Neural cell (in vitro differentiated cells): Measurements from ENCODE around the gene TFEB. TPM values are rescaled to one million over a fixed set of nuclear protein-coding genes. Genes with fewer than 3 reads are reported as not detected.

Source experiments
- polyA plus RNA-seq: library from polyadenylated mRNA; depleted of rRNA; stranded (reverse); fragments of >200 nt; gene quantifications from 2 replicates; pipeline ENCODE4 v1.2.3, GENCODE V29; 2014
- small RNA-seq, 3 experiments: library from RNA; depleted of rRNA; stranded (forward); fragments of <200 nt; gene quantifications; one replicate each; pipeline ENCODE3, GENCODE V24; 2012

The TFEB gene
- polyA plus RNA-seq, 1 donor from 2014 or later: 0.24 TPM

Small RNAs within 50 kb of the gene (small RNA-seq; reads per million reads assigned to genes)
- 0 reads per million in 3 experiments for gene AL365205.3

Other genes starting within 250 kb of the TFEB start
- 7.1 and 9.7 TPM in 2 replicates for gene FOXP4, start 189.2 kb downstream of the TFEB start, polyA plus RNA-seq
- 42.5 and 42.8 TPM in 2 replicates for gene MDFI, start 97.1 kb downstream of the TFEB start, polyA plus RNA-seq
- gene PGC, start 11.8 kb upstream of the TFEB start, polyA plus RNA-seq: not detected in 2 replicates
- gene FRS3, start 44.3 kb upstream of the TFEB start, polyA plus RNA-seq: 14.7 and 15.7 TPM in 2 replicates
- 1.3 TPM in 1 of 2 replicates, not detected in the other for gene PRICKLE4, start 45.2 kb upstream of the TFEB start, polyA plus RNA-seq
- gene TOMM6, start 52.1 kb upstream of the TFEB start, polyA plus RNA-seq: 130 and 184 TPM in 2 replicates
- 23.5 and 24.2 TPM in 2 replicates for gene USP49, start 159.8 kb upstream of the TFEB start, polyA plus RNA-seq
- 18.9 and 21.2 TPM in 2 replicates for gene MED20, start 185.5 kb upstream of the TFEB start, polyA plus RNA-seq
- 19.6 and 19.8 TPM in 2 replicates for gene BYSL, start 185.9 kb upstream of the TFEB start, polyA plus RNA-seq
- 15.7 and 17.9 TPM in 2 replicates for gene CCND3, start 206.2 kb upstream of the TFEB start, polyA plus RNA-seq